SKM-1 treated with dmso at 0.1 percent for 144 hours (cell line): ENCODE data around the gene DHX8.
A peak's percentile ranks its signal among the peaks of the same experiment; 100 is the strongest.

ENCODE experiments used
- DNase-seq: peaks from one replicate; lab custom pipeline; 2025; ENCODE audit not compliant: unreplicated experiment; lab: John Stamatoyannopoulos, UW

The DHX8 gene

GRCh38 chr17:43546319-43547188, 62.8 kb downstream of the DHX8 start, which contains the start of gene ETV4:
TSS of gene ETV4 (minus strand) at chr17:43546340. CDS start at chr17:43545617, 723 bp downstream.
- peak; percentile 85 for DNase-seq

DNA sequence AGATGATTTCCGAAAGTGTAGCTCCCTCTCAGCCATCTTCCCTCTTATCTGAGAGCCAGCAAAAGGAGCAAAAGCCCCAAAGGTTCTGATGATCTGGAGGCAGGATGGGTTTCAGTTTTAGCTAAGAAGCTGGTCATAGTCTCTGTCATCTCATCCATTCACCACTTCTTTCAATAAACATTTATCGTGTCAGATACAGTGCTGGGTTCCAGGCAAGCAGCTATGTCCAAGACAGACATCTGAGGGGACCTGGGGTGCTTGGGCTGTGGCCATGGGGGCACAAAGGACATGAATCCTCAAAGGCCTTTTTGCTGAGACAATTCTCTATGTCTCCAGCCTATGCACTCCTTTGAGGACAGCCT, 63.4 kb downstream of the DHX8 start:
- DNase-seq, result no peak

- DNase-seq, result no peak
These were observed 64.0 kb downstream of the DHX8 start for GRCh38 chr17:43547659-43548256.

- no peak for DNase-seq
These were observed 65.1 kb downstream of the DHX8 start for GRCh38 chr17:43548689-43549379.

GRCh38 chr17:43549496-43549895, 65.7 kb downstream of the DHX8 start:
- no peak for DNase-seq

GRCh38 chr17:43550754-43551153, 67.0 kb downstream of the DHX8 start:
- peak; percentile 66 for DNase-seq

GRCh38 chr17:43552229-43552837, 68.6 kb downstream of the DHX8 start:
- DNase-seq, result no peak

DNA sequence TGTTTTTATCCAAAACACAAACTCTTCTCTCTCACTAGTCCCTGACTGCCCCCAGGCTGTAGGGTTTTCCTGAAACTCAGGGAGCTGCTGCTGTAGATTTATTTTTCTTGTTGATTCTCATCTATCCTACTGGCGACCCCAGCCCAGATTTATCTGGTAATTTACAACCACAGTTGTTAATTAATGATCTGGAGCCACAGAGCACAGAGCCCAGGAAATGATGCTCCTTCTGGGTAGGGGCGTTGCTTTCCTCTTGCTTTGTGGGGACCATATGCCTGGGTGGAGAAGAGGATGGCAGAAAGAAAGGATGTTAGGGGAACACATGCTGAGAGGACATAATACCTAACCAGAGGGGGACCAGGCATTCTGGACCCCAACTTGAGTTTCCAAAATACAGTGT, 69.8 kb downstream of the DHX8 start:
- no peak for DNase-seq

- DNase-seq, result no peak
These were observed 71.1 kb downstream of the DHX8 start for GRCh38 chr17:43554857-43555256.

DNA sequence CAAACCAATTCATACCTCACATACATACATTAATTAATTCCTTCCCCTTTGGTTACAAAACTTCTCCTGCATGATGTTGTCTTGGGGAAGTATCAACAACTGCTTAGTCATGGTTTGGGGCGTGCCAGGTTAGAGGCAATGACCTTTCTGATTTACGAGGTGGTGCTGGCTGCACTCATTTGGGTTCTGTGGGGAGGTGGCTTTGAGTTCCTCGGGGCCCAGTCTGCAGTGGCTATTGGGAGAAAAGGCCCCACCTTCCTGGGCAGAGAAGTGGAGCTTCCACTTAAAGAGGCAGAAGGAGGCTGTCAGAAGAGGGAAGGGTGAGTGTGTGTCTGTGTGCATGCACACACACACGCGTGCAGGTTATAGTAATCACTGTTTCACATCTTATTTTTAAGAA, 72.5 kb downstream of the DHX8 start:
- DNase-seq, result peak; percentile 80

GRCh38 chr17:43558805-43559160, 75.0 kb downstream of the DHX8 start:
- DNase-seq, result no peak

- no peak for DNase-seq
These were observed 75.5 kb downstream of the DHX8 start for GRCh38 chr17:43559161-43559816.

GRCh38 chr17:43560461-43561427, 77.0 kb downstream of the DHX8 start:
- peak; percentile 22 for DNase-seq

DNA sequence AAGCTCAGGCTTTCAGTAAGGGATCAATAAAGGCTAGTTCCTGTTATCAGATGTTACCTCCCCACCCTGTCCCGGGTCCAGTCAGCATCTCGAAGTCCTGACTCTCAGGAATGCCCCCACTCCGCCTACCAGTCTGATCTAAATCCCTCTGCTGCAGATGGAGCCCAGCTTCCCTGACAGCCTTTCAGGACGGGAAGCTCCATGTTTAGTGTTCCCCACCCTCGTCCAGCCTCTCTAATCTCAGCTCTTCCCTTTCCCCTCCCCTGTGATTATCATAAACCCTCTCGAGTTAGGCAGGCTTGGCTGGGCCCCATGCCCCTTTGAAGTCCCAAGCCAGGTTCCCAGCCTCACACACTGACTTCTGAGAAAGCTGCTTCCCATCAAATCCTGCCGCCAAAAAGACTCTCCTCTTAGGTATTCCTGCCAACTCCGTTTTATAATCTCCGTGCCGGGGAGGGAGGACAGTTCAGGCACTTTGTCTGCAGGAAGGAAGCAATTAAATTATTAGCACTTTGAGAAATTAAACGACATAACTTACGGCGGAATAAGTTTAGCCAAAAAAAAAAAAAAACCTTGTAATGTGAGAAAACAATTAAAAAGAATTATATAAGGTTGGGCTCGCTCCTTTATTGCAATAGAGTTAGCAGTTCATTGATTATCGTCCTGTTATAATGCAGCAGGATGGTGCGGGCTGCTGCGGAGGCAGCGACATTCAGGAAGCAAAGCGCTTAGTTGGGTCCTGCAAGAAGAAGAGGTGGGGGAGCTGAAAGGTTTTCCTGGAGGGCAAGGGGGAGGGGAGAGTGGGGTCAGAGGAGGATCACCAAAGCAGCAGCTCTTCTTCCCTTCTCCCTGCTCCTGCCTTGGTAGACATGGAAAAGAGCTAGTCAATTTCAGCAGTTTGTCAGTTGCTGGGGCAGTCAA, 79.2 kb downstream of the DHX8 start:
- no peak for DNase-seq

- no peak for DNase-seq
These were observed 80.1 kb downstream of the DHX8 start for GRCh38 chr17:43563600-43564594.

DNA sequence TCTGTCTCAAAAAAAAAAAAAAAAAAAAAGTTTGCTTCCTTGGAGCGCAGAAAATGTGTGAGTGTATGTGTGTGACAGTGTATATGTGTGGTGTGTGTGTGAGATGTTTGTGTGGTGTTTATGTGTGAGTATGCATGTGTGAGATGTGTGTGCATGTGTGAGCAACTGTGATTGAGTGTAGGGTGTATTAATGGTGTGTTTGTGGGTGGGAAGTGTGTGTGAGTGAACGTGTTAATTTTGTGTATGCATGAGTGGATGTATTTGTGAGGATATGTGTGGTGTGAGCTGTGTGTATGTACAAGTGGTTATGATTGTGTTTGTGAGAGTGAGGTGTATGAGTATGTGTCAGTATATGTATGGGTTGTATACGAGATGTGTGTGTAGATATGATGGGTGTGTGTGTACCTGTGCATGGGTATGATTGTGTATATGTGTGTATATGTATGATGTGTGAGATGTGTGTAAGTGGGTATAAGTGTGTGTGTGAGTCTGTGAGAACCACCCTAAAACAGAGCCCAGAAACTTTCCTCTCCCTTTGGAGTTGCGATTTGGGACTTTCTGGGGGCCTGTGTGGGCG, 84.8 kb downstream of the DHX8 start:
- no peak for DNase-seq

DNA sequence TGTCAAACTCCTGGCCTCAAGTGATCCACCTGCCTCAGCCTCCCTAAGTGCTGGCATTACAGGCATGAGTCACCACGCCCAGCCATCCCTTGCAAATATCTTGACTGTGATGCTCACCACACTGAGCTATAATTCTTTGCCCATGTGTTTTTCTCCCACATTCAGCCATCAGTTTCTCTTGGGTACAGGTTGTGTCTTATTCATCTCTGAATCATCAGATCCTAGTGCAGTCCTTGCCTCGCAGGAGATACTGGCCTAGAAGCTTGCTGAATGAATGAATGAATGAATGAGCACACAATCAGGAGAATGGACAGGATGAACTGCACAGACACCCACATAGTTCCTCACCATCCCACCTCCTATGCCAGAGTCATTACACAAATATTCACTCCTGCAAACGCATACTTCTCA, 86.7 kb downstream of the DHX8 start:
- no peak for DNase-seq
